ENCODE data around the gene ADARB2.

Gene ADARB2

DNA sequence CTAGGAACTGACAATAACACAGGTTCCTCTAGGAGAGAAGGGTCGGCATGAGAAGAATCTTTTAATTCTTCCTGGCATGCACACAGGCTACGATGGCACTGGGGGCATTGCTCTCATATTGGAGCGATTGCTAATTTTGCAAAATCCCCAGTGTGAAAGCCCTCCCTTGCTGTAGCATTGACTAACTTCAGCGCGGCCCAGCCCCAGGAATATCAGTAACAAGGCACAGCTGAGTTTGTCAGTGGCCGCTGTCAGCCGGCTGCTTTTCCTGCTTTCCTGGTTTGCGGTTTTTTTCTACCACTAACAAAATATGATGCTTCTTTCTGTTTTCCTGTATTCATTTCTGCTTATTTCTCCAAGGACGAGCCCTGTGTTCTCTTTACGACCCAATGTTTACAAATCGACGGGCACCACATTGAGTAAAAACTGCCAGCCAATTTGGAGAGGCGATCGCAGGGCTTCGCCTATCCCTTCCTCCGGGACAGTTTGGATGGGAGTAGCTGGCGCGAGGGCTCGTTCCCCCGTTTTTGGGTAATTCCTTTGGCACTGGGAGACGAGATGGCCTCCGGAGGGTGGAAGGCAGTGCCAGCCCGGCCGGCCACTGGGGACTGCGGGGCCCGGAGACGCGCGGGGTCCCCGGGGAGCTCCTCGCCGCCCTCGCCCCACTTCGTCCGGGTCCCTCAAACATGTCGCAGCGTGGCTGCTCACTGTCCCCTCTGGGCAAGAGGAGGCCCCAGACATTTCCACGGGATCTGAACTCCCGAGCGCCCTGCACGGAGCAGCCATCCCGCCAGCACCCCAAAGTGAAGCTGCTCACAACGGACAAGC, 967 bp downstream of the ADARB2 start:
- no peak for DNase-seq (ENCODE audit: low spot score)

DNA sequence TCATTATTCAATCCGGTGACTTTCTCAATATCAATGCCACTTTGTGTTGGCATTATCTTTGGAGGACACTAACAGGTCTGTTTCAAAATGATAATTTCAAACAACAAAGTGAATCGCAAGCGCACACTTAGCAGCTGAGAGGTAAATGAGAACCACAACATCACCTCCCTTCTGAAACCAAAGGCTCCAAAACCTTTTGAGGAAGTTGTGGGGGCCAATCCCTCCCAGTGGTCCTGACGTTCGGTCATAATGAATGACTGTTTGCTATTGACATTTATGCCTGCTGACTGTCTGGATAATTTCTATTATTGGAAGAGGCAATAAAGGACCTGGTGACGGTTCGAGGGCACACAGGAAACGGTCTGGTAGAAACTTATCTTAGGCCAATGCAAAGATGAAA, 1.8 kb downstream of the ADARB2 start:
- DNase-seq (ENCODE audit: low spot score) = no peak

DNA sequence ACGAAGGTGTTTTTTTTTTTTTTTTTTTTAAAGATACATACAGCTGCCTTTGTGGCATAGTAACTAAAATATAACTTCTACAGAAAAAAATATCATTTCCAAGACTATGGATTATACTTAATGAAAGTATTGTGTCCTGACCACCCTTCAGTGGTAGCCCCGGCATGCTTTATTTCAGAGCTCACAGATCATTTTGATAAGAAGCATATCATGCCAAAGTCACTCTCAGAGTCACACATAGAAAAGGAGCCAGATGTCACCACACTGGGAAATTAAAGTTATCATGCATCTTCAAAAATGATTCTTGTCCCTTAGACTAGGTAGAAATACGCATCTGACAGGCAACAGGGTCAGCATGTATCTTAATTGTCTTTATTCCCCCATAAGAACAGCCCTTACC, 3.0 kb downstream of the ADARB2 start:
- DNase-seq (ENCODE audit: low spot score) = no peak

DNA sequence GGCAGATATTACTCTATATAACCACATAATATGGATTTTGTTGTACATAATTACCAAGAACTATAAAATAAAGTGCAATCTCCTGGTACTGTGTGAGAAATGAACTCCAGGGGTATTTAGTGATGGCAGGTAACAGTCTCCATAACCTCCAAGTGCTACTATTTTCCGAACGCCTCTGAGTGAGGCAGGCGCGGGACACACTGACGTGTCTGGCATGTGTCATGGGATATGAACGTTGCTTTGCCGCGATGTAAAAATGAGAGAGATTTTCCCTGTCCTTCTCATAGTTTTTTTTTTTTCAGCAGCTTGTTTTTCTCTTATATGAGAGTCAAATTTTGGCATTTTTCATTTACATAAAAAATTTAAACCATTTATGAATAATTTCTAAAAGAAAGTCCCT, 3.6 kb downstream of the ADARB2 start:
- DNase-seq (ENCODE audit: low spot score) = no peak

DNA sequence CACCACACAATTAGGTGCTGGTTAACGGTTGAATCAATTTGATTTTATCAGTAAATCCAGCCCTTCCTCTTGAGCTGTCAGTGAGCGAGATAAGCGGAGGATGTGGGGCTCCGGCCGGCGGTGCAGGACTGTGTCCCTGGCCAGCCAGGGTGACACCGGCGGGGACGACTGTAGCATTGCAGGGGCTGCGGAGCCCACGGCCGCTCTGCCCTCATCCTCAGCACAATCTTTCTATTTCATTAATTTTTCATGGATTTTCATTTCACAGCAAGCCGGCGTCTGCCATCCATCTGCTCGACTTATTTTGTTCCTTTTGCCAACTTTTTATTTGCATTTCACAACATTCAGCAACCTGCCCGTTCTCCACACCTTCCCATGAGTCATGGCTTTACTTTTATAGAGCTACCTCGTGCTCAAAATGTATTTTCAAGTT, 4.7 kb downstream of the ADARB2 start:
- no peak for DNase-seq (ENCODE audit: low spot score)

DNA sequence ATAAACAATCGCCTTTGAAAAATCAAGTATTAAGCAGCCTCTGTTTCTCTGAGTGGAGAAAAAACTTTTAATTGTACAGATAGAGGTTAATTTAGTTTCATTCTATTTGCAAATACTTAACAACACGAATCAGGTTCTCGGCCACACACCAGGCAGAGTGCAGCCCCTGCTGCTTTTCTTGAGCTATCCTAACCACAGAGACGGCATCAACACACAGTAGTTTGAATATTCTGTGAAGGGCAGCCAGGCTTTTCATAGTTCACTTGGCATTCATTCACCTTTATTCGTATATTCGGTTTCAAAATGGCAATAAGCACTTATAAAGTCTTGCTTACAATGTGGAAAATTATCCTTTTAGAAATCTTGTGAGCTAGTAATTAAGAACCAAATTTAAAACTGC, 5.7 kb downstream of the ADARB2 start:
- DNase-seq (ENCODE audit: low spot score) = no peak

DNA sequence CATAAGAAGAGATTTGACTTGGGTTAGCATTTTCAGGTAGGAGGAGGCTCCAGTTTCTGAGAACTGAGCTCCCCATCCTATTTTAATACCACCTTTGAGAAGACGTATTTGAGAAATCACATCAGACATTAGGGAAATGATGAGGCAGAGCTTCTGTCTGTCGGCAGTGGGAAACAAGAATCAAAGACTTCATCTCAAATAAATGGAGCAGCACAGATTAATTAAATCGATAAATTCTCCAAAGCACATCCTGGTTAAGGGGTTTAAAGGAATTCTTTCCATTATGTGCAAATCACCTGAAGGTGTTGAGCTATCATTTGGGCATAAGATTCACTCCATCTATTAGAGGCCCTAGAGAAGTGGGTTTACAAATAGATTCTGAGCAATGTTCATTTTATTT, 7.6 kb downstream of the ADARB2 start:
- DNase-seq (ENCODE audit: low spot score) = no peak

DNA sequence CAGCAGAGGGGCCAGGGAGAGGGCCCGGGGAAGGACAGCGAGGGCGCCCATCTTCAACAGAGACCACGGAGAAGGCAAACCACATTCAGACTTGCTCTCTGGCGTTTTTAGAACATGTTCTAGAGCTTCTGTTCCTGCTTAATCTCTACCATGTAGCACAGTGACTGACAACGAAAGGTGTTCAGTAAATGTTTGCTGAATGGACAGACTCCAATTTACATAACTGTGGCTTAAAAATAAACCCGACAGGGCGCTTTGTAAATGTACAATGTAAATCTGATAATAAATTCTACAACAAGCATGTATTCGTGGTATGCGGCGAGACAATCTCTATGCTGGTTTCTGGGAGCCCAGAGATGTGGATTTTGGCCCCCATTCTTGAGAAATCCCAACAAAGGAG, 10.5 kb downstream of the ADARB2 start:
- DNase-seq (ENCODE audit: low spot score) = no peak

DNA sequence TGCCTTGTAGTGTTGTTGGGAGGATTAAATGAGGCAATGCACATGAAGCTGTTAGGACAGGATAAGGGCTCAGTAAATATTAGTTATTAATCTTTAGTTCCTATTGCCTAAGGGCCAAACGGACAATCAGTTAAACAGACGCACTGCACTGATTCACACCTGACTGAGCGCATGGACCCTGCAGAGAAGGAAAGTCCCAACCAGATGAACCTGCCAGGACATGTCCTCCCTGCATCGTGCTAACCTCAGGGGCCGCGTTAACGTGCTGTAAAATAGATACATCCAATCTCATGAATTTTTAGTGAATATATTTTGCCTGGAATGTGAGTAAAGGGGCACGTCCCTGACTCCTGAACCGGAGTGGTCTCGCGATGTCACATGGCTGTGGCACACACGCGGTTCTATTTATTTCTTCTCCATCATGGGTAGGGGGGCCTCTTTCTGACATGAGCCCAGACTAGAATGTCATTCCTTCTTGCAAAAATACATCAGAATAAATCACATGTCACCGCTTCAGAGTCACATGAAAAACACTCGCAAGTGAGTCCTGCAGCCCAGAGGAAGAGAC, 12.3 kb downstream of the ADARB2 start:
- no peak for DNase-seq (ENCODE audit: low spot score)

DNA sequence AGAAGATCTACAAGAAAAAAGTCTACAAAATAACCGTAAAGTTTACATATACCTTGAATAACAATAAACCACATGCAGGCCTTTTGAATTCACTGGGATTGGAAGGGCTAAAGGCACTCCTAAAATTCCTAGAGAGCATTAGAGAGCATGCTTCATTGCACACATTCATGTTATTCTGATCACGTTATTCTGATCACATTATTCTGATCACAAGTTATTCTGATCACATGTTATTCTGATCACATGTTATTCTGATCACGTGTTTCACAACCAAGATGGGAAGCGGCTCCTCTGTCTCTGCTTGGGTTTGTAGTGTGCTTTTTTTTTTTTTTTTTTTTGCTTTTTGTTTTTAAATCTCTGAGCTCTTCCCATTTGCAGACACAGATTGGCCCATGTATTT, 20.5 kb downstream of the ADARB2 start:
- no peak for DNase-seq (ENCODE audit: low spot score)

DNA sequence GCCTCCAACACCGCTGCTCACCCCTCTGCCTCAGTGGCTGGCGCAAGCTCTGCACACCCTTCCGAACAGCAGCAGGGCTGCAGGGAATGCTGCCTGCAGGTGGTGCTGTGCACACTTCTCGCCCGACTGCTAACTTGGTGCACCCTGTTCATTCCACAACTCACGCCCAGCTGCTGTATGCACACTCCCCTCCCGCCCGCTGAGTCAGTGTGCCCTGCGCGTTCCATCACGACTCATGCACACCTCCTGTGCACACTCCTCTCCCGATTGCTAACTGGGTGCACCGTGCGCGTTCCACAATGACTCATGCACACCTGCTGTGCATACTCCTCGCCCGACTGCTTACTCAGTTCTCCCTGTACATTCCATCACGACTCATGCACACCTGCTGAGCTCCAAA, 21.5 kb downstream of the ADARB2 start:
- DNase-seq (ENCODE audit: low spot score) = no peak

DNA sequence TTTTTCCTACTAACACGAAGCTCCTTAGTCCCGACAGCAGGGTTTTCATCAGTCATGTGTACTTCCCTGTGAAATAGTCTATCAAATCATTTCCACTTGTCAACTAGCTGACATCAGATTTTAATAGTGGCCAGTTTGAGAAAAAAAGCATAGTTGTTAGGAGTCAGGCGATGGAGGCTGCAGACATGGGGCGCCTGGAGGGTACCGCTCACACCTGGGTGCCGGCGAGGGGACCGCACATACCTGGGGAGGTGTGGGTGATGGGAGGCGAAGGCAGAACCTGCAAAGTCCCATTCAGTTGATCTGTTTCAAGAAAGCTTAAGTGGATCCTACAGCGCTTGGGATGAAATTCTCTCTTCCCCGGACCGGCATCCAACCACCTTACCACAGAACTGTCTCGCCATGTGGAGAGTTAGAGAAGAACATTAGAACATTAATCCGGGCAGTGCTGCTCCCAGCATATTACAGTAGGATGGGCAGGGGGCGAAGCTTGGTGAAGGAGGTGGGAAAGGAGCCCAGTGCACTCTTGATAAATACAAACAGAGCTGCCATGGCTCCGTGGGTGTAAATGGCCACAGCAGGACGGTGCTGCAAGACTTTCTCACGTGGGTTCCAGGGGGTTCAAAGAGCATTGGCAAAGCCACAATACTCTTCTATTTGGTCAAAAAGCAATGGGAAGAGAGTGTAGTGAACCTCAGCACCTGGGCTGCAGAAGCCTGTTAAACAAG, 24.2 kb downstream of the ADARB2 start:
- no peak for DNase-seq (ENCODE audit: low spot score)

DNA sequence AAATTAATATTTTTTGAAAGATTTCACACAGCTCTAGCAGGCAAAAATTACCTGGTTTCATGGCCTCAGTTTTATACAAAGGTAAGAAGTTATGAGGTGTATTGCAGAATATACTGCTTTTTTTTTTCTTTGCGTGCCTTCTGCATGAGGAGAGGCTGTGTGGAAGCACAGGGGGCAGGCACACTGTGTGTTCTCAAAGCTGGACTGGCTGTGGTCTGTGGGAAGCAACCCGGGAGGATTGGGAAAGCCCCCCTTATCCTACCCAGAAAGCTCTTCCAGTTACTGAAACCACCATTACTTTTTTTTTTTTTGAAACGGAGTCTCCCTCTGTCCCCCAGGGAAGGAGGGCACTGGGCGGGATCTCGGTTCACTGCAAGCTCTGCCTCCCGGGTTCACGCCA, 25.0 kb downstream of the ADARB2 start:
- DNase-seq (ENCODE audit: low spot score) = no peak

DNA sequence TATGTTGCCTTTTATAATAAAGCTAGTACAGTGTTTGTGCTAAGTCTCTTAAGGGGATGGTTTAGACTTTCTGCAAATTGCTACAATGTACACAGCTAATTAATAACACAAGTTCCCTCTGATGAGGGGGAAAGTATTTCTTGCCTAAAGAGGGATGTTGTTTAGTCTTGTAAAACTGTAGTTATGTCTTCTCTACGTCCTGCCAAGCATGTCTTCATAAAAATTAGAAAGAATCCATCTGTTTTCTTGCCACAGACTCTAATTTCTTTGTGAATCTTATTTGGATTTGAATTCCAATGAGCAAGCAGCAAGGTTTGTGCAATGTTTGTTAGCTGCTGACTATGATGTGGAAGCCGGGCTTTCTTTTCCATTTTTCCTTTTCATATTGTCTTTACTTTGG, 28.2 kb downstream of the ADARB2 start:
- no peak for DNase-seq (ENCODE audit: low spot score)

DNA sequence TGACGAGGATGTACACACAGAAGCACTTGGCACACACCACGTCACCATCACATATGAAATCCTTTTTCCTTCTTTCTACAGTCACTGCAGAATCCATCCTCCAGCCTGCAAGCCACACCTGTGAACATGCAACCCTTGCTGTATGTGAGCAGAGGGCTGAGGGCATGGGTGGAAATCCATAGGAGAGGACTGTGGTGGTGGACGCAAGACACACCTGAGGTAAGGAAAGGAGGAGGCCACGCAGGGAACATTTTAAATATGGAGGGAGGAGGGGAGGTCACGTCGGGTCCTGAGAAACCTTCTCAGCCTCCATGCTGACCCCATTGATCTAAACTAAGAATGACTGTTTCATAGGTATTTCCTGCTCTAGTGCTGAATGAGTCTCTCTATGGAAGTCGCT, 28.6 kb downstream of the ADARB2 start:
- DNase-seq (ENCODE audit: low spot score) = no peak

DNA sequence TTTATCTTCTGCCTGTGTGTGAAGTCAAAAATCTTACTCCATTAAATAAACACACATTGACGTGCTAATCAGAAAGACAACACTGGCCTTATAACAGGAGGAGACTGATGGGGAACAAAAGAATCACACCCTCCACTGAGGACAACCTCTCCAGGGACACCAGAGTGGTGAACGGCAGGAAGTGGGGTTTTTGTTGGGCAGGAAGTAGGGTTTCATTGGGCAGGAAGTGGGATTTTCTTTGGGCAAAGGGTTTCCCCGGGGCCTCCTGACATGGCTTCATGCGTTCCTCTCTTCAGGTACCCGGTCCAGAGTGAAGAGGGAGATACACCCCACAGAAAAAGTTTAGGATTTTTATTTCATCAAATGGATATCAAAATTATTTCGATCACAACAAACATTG, 30.6 kb downstream of the ADARB2 start:
- no peak for DNase-seq (ENCODE audit: low spot score)

DNA sequence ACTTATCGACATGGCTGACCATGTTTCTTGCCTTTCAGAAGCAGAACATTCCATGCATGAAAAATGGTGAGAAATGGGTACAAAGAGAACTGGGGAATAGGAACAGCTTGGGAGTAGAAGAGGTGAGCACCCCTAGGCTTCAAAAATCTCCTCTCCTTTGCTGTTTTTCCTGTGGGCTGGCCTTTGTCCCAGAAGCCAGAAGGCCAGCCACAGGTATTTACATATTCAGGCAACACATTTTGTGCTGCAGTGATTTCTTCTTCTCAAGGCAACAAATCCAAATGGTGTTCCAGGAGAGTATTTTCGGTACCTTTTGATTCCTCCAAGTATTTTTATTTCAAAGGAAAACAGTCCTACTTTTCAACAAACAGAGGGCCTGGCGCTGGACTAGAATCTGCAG, 31.1 kb downstream of the ADARB2 start:
- no peak for DNase-seq (ENCODE audit: low spot score)

DNA sequence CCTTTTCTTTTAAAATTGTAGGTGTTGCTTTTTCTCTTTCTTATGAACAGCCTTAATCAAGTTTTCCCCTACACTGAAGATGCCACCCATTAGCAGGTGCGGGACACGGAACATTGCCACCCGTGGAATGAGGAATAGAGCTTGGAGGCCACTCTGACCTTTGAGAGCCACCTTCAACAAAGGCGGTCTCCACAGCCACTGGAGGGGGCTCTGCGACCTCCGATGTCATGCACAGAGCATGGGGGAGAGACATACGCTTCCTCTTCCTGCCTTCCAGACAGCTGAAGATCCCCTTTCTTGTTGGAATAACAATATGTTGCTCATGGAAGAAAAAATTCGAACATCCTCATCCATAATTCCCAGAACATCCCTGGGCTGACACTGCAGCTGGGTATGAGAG, 39.1 kb downstream of the ADARB2 start:
- DNase-seq (ENCODE audit: low spot score) = no peak

DNA sequence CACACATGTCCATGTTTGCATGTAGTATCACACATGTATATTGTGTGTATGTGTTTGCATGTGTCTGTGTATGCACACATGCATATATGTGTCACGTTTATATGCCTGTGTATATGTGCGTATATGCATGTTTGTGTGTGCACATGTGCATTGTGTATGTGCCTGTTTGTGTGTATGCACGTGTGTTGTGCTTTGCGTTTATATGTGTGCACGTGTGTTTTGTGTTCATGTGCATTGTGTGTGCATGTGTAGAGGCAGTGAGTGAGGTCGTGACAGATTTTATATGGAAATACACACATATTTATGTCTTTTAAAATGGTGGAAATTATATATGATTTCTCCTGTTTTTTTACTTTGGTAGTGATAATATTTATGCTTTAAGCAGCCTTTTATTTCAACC, 41.2 kb downstream of the ADARB2 start:
- DNase-seq (ENCODE audit: low spot score) = no peak

DNA sequence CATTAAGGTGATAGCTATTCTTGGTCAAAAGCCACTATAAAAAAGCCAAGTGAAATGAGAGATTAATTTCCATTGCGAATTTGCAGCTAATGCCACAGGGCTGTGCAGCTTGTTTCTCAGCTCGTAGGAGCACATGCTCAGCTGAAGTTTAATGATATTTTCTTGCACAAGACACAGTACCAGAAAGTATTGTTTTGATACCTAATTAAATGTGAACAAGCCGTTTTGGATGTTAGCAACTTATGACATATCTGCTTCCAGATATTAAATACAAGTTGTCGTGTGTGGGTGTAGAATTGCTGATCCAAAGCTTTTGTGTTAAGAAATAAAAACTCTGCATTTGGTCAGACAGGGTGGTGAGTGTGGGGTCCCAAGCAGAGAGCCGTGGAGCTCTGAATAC, 47.2 kb downstream of the ADARB2 start:
- no peak for DNase-seq (ENCODE audit: low spot score)

DNA sequence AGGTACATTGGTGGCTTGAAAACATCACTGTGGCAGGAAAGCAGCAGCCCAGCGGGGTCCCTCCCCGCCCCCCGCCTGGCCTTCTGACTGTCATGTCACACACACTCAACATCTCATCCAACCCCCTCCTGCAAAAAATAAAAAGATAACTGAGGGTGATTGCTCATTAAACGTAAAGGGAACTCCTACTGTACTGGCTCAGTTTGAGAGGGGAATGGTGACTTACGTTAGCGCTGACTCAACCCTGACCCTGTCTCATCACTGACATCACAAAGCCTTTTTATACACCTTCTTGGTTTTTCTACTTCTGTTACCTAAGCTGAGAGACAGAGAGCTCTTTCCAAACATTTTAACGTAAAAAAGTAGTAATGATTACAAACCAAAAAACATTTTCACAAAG, 48.8 kb downstream of the ADARB2 start:
- no peak for DNase-seq (ENCODE audit: low spot score)

DNA sequence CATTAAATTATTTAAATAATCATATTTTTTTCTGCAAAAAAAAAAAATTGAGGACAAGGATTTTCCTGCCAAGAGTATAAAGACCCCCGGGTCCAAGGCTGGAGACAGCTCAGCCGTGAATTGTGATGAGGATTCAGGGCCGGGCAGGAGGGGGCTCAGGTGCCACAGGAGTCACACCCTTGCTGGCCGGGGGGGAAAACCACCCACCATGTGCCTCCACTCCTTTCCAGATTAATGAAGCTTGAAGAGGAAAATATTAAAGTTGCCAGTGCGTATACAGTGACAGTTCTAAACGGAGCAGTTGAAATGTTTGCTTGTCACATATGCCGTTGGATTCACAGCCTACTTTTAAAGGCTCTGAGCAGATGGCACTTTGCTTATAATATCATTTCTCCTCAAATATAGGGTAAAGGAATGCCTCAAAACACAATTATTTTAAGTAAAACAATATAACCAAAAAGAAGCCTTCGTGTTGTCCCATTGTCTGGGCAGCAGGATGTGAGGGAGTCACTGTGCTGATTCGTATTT, 49.6 kb downstream of the ADARB2 start:
- no peak for DNase-seq (ENCODE audit: low spot score)

DNA sequence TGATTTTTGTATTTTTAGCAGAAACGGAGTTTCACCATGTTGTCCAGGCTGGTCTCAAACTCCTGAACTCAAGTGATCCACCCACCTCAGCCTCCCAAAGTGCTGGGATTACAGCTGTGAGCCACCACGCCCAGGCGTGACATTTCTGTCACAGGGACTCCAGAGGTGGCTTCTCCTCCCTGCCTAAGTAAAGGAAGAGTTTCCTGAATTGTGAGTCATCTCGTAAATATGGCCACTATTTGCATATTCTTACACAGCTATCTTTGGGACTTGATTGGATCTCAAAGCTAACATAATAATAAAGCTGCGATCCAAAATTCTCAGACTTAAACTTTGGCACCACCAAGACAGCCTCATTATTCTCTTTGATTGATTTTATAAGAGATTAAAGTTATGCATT, 50.1 kb downstream of the ADARB2 start:
- DNase-seq (ENCODE audit: low spot score) = no peak

DNA sequence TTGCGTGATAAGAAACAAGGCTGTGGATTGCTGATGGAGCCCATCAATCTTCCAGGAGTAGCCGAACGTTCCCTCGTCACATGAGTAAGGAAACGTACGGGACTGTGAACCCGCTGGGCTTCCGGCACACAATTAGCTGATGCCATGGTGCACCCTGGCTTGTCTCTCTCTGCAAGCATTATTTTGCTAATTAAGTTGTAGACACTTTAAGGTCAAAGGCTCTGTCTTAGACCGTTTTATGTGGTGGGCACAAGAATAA, 50.9 kb downstream of the ADARB2 start:
- no peak for DNase-seq (ENCODE audit: low spot score)

All from LoVo (cell line).